Islet of Langerhans (tissue), 1 donor: Measurements from ENCODE around the gene SH3RF2.
"Not testable (repeated sequence)": the region's sequence is repeated elsewhere in the genome, so short reads cannot be mapped to it uniquely, and the experiment has no call there.

ENCODE experiments used
- FAIRE-seq: peaks from one replicate; lab custom pipeline; 2011; peaks lifted over from hg19 to GRCh38; lab: Jason Lieb, UNC

Gene SH3RF2, protein sequence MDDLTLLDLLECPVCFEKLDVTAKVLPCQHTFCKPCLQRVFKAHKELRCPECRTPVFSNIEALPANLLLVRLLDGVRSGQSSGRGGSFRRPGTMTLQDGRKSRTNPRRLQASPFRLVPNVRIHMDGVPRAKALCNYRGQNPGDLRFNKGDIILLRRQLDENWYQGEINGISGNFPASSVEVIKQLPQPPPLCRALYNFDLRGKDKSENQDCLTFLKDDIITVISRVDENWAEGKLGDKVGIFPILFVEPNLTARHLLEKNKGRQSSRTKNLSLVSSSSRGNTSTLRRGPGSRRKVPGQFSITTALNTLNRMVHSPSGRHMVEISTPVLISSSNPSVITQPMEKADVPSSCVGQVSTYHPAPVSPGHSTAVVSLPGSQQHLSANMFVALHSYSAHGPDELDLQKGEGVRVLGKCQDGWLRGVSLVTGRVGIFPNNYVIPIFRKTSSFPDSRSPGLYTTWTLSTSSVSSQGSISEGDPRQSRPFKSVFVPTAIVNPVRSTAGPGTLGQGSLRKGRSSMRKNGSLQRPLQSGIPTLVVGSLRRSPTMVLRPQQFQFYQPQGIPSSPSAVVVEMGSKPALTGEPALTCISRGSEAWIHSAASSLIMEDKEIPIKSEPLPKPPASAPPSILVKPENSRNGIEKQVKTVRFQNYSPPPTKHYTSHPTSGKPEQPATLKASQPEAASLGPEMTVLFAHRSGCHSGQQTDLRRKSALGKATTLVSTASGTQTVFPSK

GRCh38 chr5:145936401-145937131, at the start of gene SH3RF2:
Gene SH3RF2 (plus strand): TSS chr5:145936578. CDS start chr5:145937929, 1,351 bp downstream.
- FAIRE-seq, result no peak

GRCh38 chr5:145887217-145887616, 49.2 kb upstream of the SH3RF2 start:
- no peak for FAIRE-seq

GRCh38 chr5:145887976-145888574, 48.3 kb upstream of the SH3RF2 start:
- FAIRE-seq, result peak; percentile 74

DNA sequence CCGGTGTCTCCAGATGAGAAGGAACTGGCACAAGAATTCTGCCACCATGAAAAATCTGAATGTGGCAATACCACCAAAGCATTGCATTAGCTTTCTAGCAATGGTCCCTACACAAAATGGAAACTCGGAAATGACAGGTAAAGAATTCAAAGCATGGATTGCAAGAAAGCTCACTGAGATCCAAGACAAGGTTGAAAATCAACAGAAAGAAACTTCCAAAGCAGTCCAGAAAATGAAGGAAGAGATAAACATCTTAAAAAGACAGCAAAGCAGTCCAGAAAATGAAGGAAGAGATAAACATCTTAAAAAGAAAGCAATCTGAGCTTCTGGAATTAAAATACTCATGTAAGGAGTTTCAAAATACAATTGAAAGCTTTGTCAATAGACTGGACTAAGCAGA, 46.8 kb upstream of the SH3RF2 start:
- FAIRE-seq, result no peak

DNA sequence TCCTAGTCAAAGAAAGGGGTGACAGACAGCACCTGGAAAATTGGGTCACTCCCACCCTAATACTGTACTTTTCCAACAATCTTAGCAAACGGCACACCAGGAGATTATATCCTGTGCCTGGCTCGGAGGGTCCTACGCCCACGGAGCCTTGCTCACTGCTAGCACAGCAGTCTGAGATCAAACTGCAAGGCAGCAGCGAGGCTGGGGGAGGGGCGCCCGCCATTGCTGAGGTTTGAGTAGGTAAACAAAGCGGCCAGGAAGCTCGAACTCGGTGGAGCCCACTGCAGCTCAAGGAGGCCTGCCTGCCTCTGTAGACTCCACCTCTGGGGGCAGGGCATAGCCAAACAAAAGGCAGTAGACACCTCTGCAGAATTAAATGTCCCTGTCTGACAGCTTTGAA, 45.0 kb upstream of the SH3RF2 start:
- FAIRE-seq, result not testable (repeated sequence)

GRCh38 chr5:145898171-145898570, 38.2 kb upstream of the SH3RF2 start:
- FAIRE-seq, result no peak

DNA sequence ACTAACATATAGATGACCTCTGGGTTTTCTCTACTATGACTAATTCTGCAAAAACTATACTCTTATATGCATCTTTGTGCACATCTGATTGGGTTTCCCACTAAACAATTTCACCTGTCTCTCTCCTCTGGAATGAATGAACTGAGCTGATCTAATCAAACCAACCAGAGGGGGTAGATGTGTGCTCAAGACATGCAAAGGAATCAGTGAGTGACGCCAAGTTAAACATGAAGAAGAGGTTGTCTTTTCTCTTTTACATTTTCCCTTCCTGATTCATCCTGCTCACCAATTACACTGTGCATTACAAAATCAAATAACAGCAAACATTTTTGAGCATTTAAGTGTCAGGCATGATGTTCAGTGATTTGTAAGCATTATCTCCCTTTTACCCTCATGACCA, 34.0 kb upstream of the SH3RF2 start:
- FAIRE-seq, result no peak

- FAIRE-seq, result no peak
These were observed 33.3 kb upstream of the SH3RF2 start for GRCh38 chr5:145903113-145903512.

- no peak for FAIRE-seq
These were observed 32.5 kb upstream of the SH3RF2 start for GRCh38 chr5:145903867-145904266.

- FAIRE-seq, result no peak
These were observed 31.6 kb upstream of the SH3RF2 start for GRCh38 chr5:145904743-145905142.

DNA sequence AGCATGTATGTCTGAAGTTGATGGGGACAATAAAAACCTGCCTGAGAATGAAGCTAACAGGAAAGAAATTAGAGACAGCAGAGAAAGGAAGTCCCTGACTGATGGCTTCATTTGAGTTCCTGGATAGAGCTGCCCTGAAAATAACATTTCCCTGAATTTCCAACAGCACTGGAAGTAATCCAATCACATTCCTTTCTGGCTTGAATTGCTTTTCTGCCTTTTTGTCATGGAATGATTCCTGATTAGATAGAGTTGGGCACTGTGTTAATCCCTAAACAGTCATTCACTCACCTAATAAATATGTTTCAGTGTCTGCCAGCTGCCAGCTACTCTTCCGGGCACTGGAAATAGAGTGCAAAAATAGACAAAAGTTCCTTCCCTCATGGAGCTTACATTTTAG, 30.0 kb upstream of the SH3RF2 start:
- FAIRE-seq, result no peak

DNA sequence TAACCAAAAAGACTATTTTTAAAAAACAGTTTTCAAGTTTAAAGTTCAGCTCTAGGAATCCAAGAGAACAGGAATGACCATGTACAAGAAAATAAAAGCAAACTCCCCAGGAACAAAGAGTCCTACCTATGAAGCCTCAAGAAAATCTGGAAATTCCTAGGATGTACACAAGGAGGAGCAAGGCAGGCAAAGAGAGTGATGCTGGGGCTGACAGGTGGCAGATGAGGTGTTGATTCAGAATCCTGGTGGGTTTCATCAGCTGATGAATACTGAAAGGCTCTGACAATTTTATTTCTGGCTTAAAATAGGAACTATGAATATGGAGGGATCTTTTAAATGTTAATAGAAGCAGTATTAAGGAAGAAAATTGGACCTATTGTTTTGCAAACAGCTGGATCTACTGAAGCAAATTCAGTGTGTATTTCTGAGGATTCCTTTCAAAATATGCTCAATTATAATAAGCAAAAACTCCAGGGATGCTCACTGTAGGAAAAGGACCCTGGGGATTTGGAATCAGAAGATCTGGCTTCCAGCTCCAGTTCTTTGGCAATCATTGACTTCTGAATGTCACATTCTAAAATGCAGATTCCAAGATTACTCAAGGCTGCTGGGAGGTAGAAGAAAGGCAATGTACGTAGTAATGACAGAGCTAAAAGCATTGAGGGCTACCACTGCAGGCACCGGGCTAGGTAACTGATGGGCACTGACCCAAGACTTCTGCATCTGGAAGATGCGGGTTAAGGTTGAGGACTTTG, 28.0 kb upstream of the SH3RF2 start:
- FAIRE-seq, result no peak

DNA sequence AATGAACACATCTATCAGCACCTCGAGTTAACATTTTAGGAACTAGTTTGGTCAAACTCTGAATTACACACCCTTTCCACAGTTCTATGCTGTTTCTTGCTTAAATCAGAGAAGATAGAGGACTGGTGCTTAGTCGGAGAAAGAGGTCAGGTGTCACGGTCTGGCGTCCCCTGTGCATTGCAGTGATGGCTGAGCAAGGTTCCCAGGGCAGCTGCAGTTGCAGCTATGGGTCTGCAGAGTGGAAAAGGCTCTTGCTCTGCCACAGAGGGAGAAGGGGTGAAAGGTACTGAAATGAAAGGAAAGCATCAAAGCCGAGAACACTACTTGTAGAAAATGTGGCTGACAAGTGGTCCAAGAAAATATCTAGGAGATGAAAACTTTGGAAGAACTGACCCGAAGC, 25.2 kb upstream of the SH3RF2 start:
- FAIRE-seq, result no peak

DNA sequence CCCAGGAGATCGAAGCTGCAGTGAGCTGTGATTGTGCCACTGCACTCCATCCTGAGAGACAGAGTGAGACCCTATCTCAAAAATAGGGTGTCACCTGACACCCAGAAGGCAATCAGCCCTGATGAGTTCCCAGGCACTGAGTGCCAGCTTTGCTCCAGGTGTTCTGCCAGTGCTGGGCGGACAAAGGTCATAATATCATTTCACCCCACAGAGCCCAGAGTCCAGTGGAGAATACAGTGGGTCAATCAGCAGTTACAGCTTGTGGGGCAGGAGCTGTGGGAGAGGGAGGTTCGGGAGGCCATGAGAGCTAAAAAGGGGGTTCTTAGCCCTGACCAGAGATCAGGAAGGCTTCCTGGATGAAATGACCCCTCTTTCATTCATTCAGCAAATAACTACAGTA, 24.4 kb upstream of the SH3RF2 start:
- no peak for FAIRE-seq

DNA sequence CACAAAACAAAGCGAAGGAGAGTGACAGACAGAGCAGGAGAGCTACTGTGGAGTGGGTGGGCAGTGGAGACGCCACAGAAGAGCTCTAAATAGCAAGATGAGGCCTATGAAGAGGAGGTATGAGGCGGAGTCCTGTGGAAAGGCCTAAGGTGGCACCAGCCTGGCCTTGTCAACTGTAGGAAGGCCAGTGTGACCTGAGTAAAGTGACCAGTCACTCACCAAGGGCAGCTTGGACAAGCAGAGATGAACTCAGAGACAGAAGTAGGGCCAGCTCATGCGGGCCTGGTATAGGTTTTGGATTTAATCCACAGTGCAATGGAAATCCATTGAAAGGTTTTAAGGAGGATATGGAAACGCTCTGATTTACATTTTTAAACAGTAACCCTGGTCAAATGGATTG, 23.8 kb upstream of the SH3RF2 start:
- FAIRE-seq, result no peak

- FAIRE-seq, result no peak
These were observed 22.7 kb upstream of the SH3RF2 start for GRCh38 chr5:145913701-145914100.

GRCh38 chr5:145915970-145916638, 20.3 kb upstream of the SH3RF2 start:
- FAIRE-seq, result no peak

DNA sequence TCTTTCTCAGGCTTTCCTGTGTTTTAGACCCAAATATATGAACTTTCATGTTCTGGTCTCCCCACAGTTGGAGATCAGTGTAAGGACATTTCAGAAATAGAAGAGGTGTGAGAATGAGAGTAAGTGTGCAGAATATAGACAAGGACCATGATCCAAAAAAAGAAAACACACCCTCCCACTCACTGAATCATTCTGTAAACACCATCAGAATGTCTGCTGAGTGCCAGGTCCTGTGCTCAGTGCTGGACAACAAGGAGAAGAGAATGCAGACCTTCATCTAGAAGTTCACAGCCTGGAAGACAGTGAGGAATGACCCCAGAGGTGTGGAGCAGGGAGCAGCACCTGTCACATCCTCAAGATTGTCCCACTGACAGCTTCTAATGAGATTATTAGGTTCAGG, 19.1 kb upstream of the SH3RF2 start:
- no peak for FAIRE-seq

DNA sequence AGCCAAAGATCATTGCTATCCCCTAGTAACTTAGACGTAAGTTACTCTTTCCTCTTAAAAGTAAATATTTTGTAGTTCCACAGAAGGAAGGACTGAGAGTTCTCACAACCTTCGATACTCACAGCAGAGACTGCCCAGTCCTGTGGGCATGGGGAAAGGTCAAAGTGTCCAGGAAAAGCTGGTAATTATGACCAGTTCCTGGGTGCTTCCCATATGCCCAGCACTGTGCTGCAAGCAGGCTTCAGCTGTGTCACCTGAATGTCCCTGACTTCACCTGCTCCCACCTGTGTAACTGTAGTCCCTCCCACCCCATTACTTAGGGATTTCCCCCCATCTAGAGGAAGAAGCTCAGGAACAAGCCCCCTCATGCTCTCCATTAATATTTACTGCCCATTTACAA, 18.0 kb upstream of the SH3RF2 start:
- no peak for FAIRE-seq

- FAIRE-seq, result no peak
These were observed 17.0 kb upstream of the SH3RF2 start for GRCh38 chr5:145919413-145919812.

GRCh38 chr5:145920542-145921210, 15.7 kb upstream of the SH3RF2 start:
- no peak for FAIRE-seq
